Endothelial cell of hepatic sinusoid (primary cell): ENCODE results near the gene MAST2.
"Not testable (repeated sequence)": the region's sequence is repeated elsewhere in the genome, so short reads cannot be mapped to it uniquely, and the experiment has no call there.

Experiments
- in situ Hi-C: cut with HindIII; loops from 2 replicates; pipeline ENCODE4 v1.10.0; 2017; ENCODE audit warnings: low sequenced_read_pairs

MAST2 gene

GRCh38 chr1:45809761-45810160 lies 6.3 kb downstream of the MAST2 start:
- in situ Hi-C loops = no loop called here

- in situ Hi-C loops = no loop called here
These were observed 11.4 kb downstream of the MAST2 start for GRCh38 chr1:45814776-45815175.

- in situ Hi-C loops = no loop called here
These were observed 12.5 kb downstream of the MAST2 start for GRCh38 chr1:45815667-45816458.

- in situ Hi-C loops = no loop called here
These were observed 16.8 kb downstream of the MAST2 start for GRCh38 chr1:45820173-45820572.

GRCh38 chr1:45820788-45821187 lies 17.4 kb downstream of the MAST2 start:
- in situ Hi-C loops = no loop called here

- in situ Hi-C loops = no loop called here
These were observed 19.2 kb downstream of the MAST2 start for GRCh38 chr1:45822644-45823043.

GRCh38 chr1:45824607-45825006 lies 21.2 kb downstream of the MAST2 start:
- in situ Hi-C loops = no loop called here

- in situ Hi-C loops = no loop called here
These were observed 23.8 kb downstream of the MAST2 start for GRCh38 chr1:45827256-45827655.

- in situ Hi-C loops = no loop called here
These were observed 25.4 kb downstream of the MAST2 start for GRCh38 chr1:45828841-45829240.

GRCh38 chr1:45833361-45833760 lies 29.9 kb downstream of the MAST2 start:
- in situ Hi-C loops = no loop called here

GRCh38 chr1:45834689-45835088 lies 31.3 kb downstream of the MAST2 start:
- in situ Hi-C loops = no loop called here

- in situ Hi-C loops = no loop called here
These were observed 33.0 kb downstream of the MAST2 start for GRCh38 chr1:45836451-45836850.

- in situ Hi-C loops = not testable (repeated sequence)
These were observed 33.4 kb downstream of the MAST2 start for GRCh38 chr1:45836861-45837260.

GRCh38 chr1:45838322-45838721 lies 34.9 kb downstream of the MAST2 start:
- in situ Hi-C loops = not testable (repeated sequence)

GRCh38 chr1:45840704-45841103 lies 37.3 kb downstream of the MAST2 start:
- in situ Hi-C loops = no loop called here

- in situ Hi-C loops = no loop called here
These were observed 39.4 kb downstream of the MAST2 start for GRCh38 chr1:45842786-45843185.

- in situ Hi-C loops = no loop called here
These were observed 40.1 kb downstream of the MAST2 start for GRCh38 chr1:45843474-45843905.

- in situ Hi-C loops = not testable (repeated sequence)
These were observed 40.6 kb downstream of the MAST2 start for GRCh38 chr1:45844000-45844399.

- in situ Hi-C loops = no loop called here
These were observed 43.5 kb downstream of the MAST2 start for GRCh38 chr1:45846931-45847330.

- in situ Hi-C loops = no loop called here
These were observed 44.7 kb downstream of the MAST2 start for GRCh38 chr1:45848097-45848496.

GRCh38 chr1:45848714-45849113 lies 45.3 kb downstream of the MAST2 start:
- in situ Hi-C loops = no loop called here

- in situ Hi-C loops = no loop called here
These were observed 46.6 kb downstream of the MAST2 start for GRCh38 chr1:45850017-45850416.

GRCh38 chr1:45854724-45855123 lies 51.3 kb downstream of the MAST2 start:
- in situ Hi-C loops = no loop called here
